ENCODE measurements around the gene VPS9D1.

Gene VPS9D1

GRCh38 chr16:89737341-89738071 lies 16.8 kb upstream of the VPS9D1 start:
- CTCF ChIA-PET, result interaction anchor here (1.0 kb wide), 2 partner anchors 10 to 56 kb away, joined by 3 read pairs; no protein-coding TSS in a partner anchor
- POLR2A ChIA-PET, result interaction anchor here (1.0 kb wide), 1 partner anchor 24 kb away, joined by 4 read pairs; no protein-coding TSS in a partner anchor
- TF ChIP-seq CTCF (IDR thresholded peaks at IDR 0.05; ENCODE audit: insufficient read depth, low read length, missing control alignments), result no peak
- no peak for DNase-seq (ENCODE audit: low read depth, low spot score)
- H3K4me3 ChIP-seq (ENCODE audit: low read depth, low read length), result no peak overlapping the region

- ChIA-PET POLR2A (no interaction called here), CTCF (no interaction called here)
- DNase-seq (ENCODE audit: low read depth, low spot score), result no peak
- H3K4me3 ChIP-seq (ENCODE audit: low read depth, low read length), result no peak overlapping the region
- no peak for TF ChIP-seq CTCF (IDR thresholded peaks at IDR 0.05; ENCODE audit: insufficient read depth, low read length, missing control alignments)
Measured at GRCh38 chr16:89736554-89736953, 15.9 kb upstream of the VPS9D1 start.

DNA sequence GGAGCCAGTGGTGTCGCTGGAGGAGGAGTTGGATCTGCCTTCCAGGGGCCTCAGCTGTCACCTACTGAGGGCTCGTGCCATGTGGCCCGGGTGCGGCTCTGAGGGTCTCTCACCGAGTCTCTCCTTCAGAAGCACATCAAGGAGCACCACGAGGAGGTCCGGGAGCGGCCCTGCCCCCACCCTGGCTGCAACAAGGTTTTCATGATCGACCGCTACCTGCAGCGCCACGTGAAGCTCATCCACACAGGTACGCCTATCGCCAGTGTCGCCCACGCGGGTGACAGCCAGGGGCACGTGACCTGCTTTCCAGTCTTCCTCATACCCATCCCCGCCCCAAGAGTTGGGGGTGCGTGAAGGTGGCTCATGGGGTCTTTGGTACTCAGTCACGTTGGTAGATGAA lies 13.1 kb upstream of the VPS9D1 start:
- ChIA-PET CTCF (interaction anchor here (1.3 to 1.4 kb wide), 2 partner anchors 59 to 127 kb away, joined by 3 to 4 read pairs; no protein-coding TSS in a partner anchor), POLR2A (interaction anchor here (1.2 kb wide), 1 partner anchor 8 kb away, joined by 3 read pairs; no protein-coding TSS in a partner anchor)
- no peak overlapping the region for H3K4me3 ChIP-seq (ENCODE audit: low read depth, low read length)
- no peak for TF ChIP-seq CTCF (IDR thresholded peaks at IDR 0.05; ENCODE audit: insufficient read depth, low read length, missing control alignments)
- no peak for DNase-seq (ENCODE audit: low read depth, low spot score)

GRCh38 chr16:89733322-89733721 lies 12.6 kb upstream of the VPS9D1 start:
- H3K4me3 ChIP-seq (ENCODE audit: low read depth, low read length), result no peak overlapping the region
- CTCF ChIA-PET, result interaction anchor here (1.3 to 1.5 kb wide), 3 partner anchors 60 to 128 kb away, joined by 3 to 4 read pairs (median 4); no protein-coding TSS in a partner anchor
- TF ChIP-seq CTCF (IDR thresholded peaks at IDR 0.05; ENCODE audit: insufficient read depth, low read length, missing control alignments), result no peak
- POLR2A ChIA-PET, result interaction anchor here (1.2 kb wide), 1 partner anchor 8 kb away, joined by 3 read pairs; no protein-coding TSS in a partner anchor
- DNase-seq (ENCODE audit: low read depth, low spot score), result no peak

DNA sequence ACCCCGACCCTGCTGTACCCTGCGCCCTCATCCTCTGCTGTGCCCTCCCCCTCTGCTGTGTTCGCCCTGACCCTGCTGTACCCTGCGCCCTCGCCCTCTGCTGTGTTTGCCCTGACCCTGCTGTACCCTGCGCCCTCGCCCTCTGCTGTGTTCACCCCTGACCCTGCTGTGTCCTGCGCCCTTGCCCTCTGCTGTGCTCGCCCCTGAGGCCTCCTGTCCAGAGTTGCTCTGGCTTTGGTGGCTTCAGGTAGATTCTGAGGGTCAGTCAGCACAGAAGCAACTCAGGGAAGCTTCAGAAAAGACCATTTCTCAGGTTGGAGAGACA lies 12.2 kb upstream of the VPS9D1 start:
- CTCF ChIA-PET, result interaction anchor here (1.4 to 1.5 kb wide), 2 partner anchors 128 kb away, joined by 3 to 4 read pairs; no protein-coding TSS in a partner anchor
- no peak for TF ChIP-seq CTCF (IDR thresholded peaks at IDR 0.05; ENCODE audit: insufficient read depth, low read length, missing control alignments)
- no peak overlapping the region for H3K4me3 ChIP-seq (ENCODE audit: low read depth, low read length)
- POLR2A ChIA-PET, result interaction anchor here (1.2 kb wide), 1 partner anchor 9 kb away, joined by 3 read pairs; no protein-coding TSS in a partner anchor
- DNase-seq (ENCODE audit: low read depth, low spot score), result no peak

DNA sequence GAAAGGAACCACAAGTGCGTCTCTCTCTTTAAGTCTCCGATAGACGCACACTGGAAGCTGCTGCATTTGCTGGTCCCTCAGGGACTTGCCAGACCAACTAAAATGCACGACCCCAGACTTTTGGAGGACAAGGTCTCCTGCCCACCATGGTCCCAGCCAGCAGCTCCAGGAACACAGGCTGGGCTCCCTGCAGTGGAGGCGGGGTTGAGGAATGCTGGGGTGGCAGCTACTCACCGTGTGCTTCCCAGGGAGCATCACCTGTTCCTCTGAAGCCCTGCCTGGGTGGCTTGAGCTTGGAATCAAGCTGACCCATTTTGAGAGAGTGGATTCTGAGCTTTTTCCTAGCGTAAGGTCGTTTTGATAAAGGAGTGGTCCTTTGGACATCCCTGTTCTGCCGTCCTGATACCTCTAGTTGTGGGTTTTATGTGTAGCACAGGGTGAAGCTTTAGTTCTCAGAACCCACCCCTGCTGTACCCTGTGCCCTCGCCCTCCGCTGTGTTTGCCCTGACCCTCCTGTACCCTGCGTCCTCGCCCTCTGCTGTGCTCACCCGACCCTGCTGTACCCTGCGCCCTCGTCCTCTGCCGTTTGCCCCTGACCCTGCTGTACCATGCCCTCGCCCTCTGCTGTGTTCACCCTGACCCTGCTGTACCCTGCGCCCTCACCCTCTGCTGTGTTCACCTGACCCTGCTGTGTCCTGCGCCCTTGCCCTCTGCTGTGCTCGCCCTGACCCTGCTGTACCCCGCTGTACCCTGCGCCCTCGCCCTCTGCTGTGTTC lies 11.6 kb upstream of the VPS9D1 start:
- H3K4me3 ChIP-seq (ENCODE audit: low read depth, low read length), result no peak overlapping the region
- DNase-seq (ENCODE audit: low read depth, low spot score), result no peak
- TF ChIP-seq CTCF (IDR thresholded peaks at IDR 0.05; ENCODE audit: insufficient read depth, low read length, missing control alignments), result no peak
- POLR2A ChIA-PET, result interaction anchor here (1.2 kb wide), 1 partner anchor 9 kb away, joined by 3 read pairs; no protein-coding TSS in a partner anchor
- CTCF ChIA-PET, result interaction anchor here (1.4 to 1.5 kb wide), 2 partner anchors 128 to 129 kb away, joined by 3 to 4 read pairs; no protein-coding TSS in a partner anchor
